ENCODE results near the gene TLE2.

DNA sequence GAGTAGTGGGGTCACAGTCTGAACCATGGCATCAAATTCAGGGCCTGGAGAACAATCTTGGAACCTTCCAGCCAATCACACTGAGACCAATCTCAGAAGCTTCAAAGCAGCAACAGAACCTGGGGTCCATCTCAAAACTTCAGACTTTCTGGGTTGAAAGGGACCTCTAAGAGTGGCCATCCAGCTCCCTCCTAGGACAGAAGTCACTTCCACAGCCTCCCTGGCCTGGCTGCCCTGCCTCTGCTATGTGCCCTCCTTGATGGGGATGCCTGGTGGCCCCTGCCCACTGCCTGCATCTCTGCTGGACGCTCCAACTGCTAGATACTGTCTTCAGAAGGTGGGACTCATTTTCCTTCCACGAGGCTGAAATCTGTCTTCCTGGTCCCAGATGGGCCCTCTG, 1.8 kb downstream of the TLE2 start:
- TF ChIP-seq, protein P1, sequence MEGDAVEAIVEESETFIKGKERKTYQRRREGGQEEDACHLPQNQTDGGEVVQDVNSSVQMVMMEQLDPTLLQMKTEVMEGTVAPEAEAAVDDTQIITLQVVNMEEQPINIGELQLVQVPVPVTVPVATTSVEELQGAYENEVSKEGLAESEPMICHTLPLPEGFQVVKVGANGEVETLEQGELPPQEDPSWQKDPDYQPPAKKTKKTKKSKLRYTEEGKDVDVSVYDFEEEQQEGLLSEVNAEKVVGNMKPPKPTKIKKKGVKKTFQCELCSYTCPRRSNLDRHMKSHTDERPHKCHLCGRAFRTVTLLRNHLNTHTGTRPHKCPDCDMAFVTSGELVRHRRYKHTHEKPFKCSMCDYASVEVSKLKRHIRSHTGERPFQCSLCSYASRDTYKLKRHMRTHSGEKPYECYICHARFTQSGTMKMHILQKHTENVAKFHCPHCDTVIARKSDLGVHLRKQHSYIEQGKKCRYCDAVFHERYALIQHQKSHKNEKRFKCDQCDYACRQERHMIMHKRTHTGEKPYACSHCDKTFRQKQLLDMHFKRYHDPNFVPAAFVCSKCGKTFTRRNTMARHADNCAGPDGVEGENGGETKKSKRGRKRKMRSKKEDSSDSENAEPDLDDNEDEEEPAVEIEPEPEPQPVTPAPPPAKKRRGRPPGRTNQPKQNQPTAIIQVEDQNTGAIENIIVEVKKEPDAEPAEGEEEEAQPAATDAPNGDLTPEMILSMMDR (IDR thresholded peaks at IDR 0.05) = no peak
- TF ChIP-seq POLR2A (IDR thresholded peaks at IDR 0.05) = no peak
